Measurements from ENCODE around the gene ATRIP.

The ATRIP gene

GRCh38 chr3:48420561-48420960 is 26.0 kb upstream of the ATRIP start:
- Histone ChIP-seq H3K4me1 (ENCODE audit: insufficient read depth, low read length, severe bottlenecking) (no peaks in the 10 kb centered on the region), H3K79me2 (ENCODE audit: insufficient read depth, low read length) (no peaks in the 10 kb centered on the region), H3F3A (ENCODE audit: insufficient read depth, low read length) (no peaks in the 10 kb centered on the region), H3K9me2 (ENCODE audit: low read depth, low read length) (no peaks in the 10 kb centered on the region), H3K9me3 (ENCODE audit: low read length) (no peaks in the 10 kb centered on the region), H3K27me3 (ENCODE audit: insufficient read depth, low read length) (peaks cover 6% of the 10 kb centered on the region), H4K20me1 (ENCODE audit: insufficient read depth, low read length) (no peaks in the 10 kb centered on the region), H3K36me3 (ENCODE audit: insufficient read depth, low read length) (no peaks in the 10 kb centered on the region), H3K27ac (ENCODE audit: low read depth, low read length, poor library complexity, severe bottlenecking) (no peak overlapping the region), H3K4me3 (ENCODE audit: low read depth, low read length, poor library complexity, severe bottlenecking) (no peak overlapping the region), H3K9ac (ENCODE audit: low read length) (no peak overlapping the region), H3K4me2 (ENCODE audit: low read length) (no peak overlapping the region), H2AFZ (ENCODE audit: low read length) (no peak overlapping the region)
- TF ChIP-seq, protein P1, sequence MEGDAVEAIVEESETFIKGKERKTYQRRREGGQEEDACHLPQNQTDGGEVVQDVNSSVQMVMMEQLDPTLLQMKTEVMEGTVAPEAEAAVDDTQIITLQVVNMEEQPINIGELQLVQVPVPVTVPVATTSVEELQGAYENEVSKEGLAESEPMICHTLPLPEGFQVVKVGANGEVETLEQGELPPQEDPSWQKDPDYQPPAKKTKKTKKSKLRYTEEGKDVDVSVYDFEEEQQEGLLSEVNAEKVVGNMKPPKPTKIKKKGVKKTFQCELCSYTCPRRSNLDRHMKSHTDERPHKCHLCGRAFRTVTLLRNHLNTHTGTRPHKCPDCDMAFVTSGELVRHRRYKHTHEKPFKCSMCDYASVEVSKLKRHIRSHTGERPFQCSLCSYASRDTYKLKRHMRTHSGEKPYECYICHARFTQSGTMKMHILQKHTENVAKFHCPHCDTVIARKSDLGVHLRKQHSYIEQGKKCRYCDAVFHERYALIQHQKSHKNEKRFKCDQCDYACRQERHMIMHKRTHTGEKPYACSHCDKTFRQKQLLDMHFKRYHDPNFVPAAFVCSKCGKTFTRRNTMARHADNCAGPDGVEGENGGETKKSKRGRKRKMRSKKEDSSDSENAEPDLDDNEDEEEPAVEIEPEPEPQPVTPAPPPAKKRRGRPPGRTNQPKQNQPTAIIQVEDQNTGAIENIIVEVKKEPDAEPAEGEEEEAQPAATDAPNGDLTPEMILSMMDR (IDR thresholded peaks at IDR 0.05; ENCODE audit: low read length), result no peak
- TF ChIP-seq EZH2 (IDR thresholded peaks at IDR 0.05; ENCODE audit: borderline replicate concordance, low read length), result no peak

DNA sequence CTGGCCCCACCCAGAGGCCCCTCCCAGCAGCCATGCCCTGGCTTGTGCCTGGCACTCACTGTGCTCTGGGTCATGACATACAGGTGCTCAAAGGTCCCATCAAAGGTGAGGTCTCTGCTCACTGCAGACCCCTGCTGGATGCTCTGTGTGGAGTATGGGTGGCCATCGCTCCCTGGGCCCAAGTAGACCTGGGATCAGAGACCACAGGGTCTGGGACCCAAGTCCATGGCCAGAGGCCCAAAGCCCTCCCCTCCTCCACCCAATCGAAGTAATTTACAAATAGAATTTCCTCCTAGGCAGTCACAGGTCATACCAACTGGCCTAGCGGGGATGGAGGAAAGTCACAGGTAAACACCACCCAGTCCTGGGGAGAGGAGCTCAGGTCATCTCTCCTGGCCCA is 24.3 kb upstream of the ATRIP start:
- Histone ChIP-seq H3F3A (ENCODE audit: insufficient read depth, low read length) (no peaks in the 10 kb centered on the region), H3K4me1 (ENCODE audit: insufficient read depth, low read length, severe bottlenecking) (no peaks in the 10 kb centered on the region), H3K4me3 (ENCODE audit: low read depth, low read length, poor library complexity, severe bottlenecking) (no peak overlapping the region), H3K79me2 (ENCODE audit: insufficient read depth, low read length) (no peaks in the 10 kb centered on the region), H4K20me1 (ENCODE audit: insufficient read depth, low read length) (no peaks in the 10 kb centered on the region), H3K36me3 (ENCODE audit: insufficient read depth, low read length) (no peaks in the 10 kb centered on the region), H3K27ac (ENCODE audit: low read depth, low read length, poor library complexity, severe bottlenecking) (no peak overlapping the region), H3K4me2 (ENCODE audit: low read length) (no peak overlapping the region), H3K9ac (ENCODE audit: low read length) (no peak overlapping the region), H3K9me3 (ENCODE audit: low read length) (no peaks in the 10 kb centered on the region), H2AFZ (ENCODE audit: low read length) (no peak overlapping the region), H3K27me3 (ENCODE audit: insufficient read depth, low read length) (no peaks in the 10 kb centered on the region; the same call in 1 of the 2 replicates), H3K9me2 (ENCODE audit: low read depth, low read length) (no peaks in the 10 kb centered on the region)
- TF ChIP-seq EZH2 (IDR thresholded peaks at IDR 0.05; ENCODE audit: borderline replicate concordance, low read length), result no peak
- TF ChIP-seq, protein P1 (IDR thresholded peaks at IDR 0.05; ENCODE audit: low read length), result peak; percentile 26; the same call in 1 of the 2 replicates

DNA sequence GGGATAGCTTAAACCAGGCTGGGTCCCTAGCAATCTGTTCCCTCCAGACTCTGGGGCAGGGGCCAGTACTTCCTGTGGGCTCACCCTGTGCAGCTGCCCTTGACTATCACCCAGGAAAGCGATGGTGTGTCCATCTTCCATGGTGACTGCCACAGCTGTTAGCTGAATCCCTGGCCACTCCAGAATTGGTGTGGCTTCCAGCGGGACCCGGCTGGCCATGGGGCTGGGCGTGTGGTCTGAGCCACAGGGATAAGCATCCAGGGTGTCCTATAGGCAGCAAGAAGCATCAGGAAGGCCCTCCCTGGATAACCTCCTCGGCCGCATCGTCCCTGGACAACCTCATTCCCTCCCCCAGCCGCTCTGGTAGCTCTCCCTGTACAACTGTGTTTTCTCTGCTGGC is 23.9 kb upstream of the ATRIP start:
- Histone ChIP-seq H3K79me2 (ENCODE audit: insufficient read depth, low read length) (no peaks in the 10 kb centered on the region), H3K4me1 (ENCODE audit: insufficient read depth, low read length, severe bottlenecking) (no peaks in the 10 kb centered on the region), H4K20me1 (ENCODE audit: insufficient read depth, low read length) (no peaks in the 10 kb centered on the region), H3K36me3 (ENCODE audit: insufficient read depth, low read length) (no peaks in the 10 kb centered on the region), H3K9me3 (ENCODE audit: low read length) (no peaks in the 10 kb centered on the region), H3K4me2 (ENCODE audit: low read length) (no peak overlapping the region), H3K27me3 (ENCODE audit: insufficient read depth, low read length) (no peaks in the 10 kb centered on the region; the same call in 1 of the 2 replicates), H3K9me2 (ENCODE audit: low read depth, low read length) (no peaks in the 10 kb centered on the region), H3K9ac (ENCODE audit: low read length) (no peak overlapping the region), H2AFZ (ENCODE audit: low read length) (no peak overlapping the region), H3K27ac (ENCODE audit: low read depth, low read length, poor library complexity, severe bottlenecking) (no peak overlapping the region), H3F3A (ENCODE audit: insufficient read depth, low read length) (no peaks in the 10 kb centered on the region), H3K4me3 (ENCODE audit: low read depth, low read length, poor library complexity, severe bottlenecking) (no peak overlapping the region)
- TF ChIP-seq EZH2 (IDR thresholded peaks at IDR 0.05; ENCODE audit: borderline replicate concordance, low read length), result no peak
- TF ChIP-seq, protein P1 (IDR thresholded peaks at IDR 0.05; ENCODE audit: low read length), result no peak

Measured in OCI-LY1 (cell line).